Hepatocyte (in vitro differentiated cells): ENCODE data around the gene TMEM238. TPM values are rescaled to one million over a fixed set of nuclear protein-coding genes. Genes with fewer than 3 reads are reported as not detected.
A peak's percentile ranks its signal among the peaks of the same experiment; 100 is the strongest.
"Not testable (repeated sequence)": the region's sequence is repeated elsewhere in the genome, so short reads cannot be mapped to it uniquely, and the experiment has no call there.

Experiments
- DNase-seq: peaks from one replicate; pipeline ENCODE4 v3.0.0-alpha.2; 2016; ENCODE audit warnings: low spot score
- H2AFZ ChIP-seq: fragments of 200-600 bp; sonication (generic); 2 replicates; pipeline ENCODE4 v1.6.0; 2016; ENCODE audit warnings: antibody characterized with exemption, mild to moderate bottlenecking
- H3K27ac ChIP-seq: fragments of 200-600 bp; sonication (generic); 2 replicates; pipeline ENCODE4 v1.5.1; 2016; ENCODE audit warnings: mild to moderate bottlenecking
- H3K27me3 ChIP-seq: fragments of 200-600 bp; sonication (generic); 2 replicates; pipeline ENCODE4 v1.6.1; 2016
- H3K36me3 ChIP-seq: fragments of 200-600 bp; sonication (generic); replicated peaks from 2 replicates; pipeline ENCODE4 v1.5.1; 2016; ENCODE audit warnings: low read depth; ENCODE audit not compliant: insufficient read depth
- H3K4me1 ChIP-seq: fragments of 200-600 bp; sonication (generic); 2 replicates; pipeline ENCODE4 v1.5.1; 2016; ENCODE audit warnings: mild to moderate bottlenecking, moderate library complexity; ENCODE audit not compliant: insufficient read depth
- H3K4me2 ChIP-seq: fragments of 200-600 bp; sonication (generic); 2 replicates; pipeline ENCODE4 v1.6.0; 2016
- H3K4me3 ChIP-seq: fragments of 200-600 bp; sonication (generic); 2 replicates; pipeline ENCODE4 v1.5.1; 2016; ENCODE audit warnings: mild to moderate bottlenecking
- H3K79me2 ChIP-seq: fragments of 200-600 bp; sonication (generic); 2 replicates; pipeline ENCODE4 v1.6.0; 2017; ENCODE audit warnings: mild to moderate bottlenecking
- H3K9me2 ChIP-seq: fragments of 200-600 bp; sonication (generic); replicated peaks from 2 replicates; pipeline ENCODE4 v1.6.0; 2017; ENCODE audit warnings: mild to moderate bottlenecking; ENCODE audit not compliant: insufficient read depth
- H3K9me3 ChIP-seq: fragments of 200-600 bp; sonication (generic); 2 replicates; pipeline ENCODE4 v1.5.1; 2016; ENCODE audit warnings: low read depth, mild to moderate bottlenecking
- H4K20me1 ChIP-seq: fragments of 200-600 bp; sonication (generic); 2 replicates; pipeline ENCODE4 v1.6.0; 2016; ENCODE audit warnings: mild to moderate bottlenecking; ENCODE audit not compliant: insufficient read depth, poor library complexity, severe bottlenecking
- CTCF ChIP-seq: fragments of 200-600 bp; sonication (generic); IDR thresholded peaks from 2 replicates; pipeline ENCODE4 v1.5.1; 2016; ENCODE audit warnings: antibody characterized with exemption, mild to moderate bottlenecking; ENCODE audit not compliant: poor library complexity
- EZH2 ChIP-seq: fragments of 200-600 bp; sonication (generic); IDR thresholded peaks from 2 replicates; pipeline ENCODE4 v1.6.1; 2016; ENCODE audit warnings: antibody characterized with exemption, mild to moderate bottlenecking, borderline replicate concordance
- EZH2phosphoT487 ChIP-seq: fragments of 200-600 bp; sonication (generic); IDR thresholded peaks from one replicate; pipeline ENCODE4 v1.6.1; 2018; ENCODE audit warnings: antibody characterized with exemption, mild to moderate bottlenecking, low read depth, moderate library complexity; ENCODE audit not compliant: unreplicated experiment, severe bottlenecking
- WGBS: methylation state at CpG from one replicate; pipeline ENCODE4 v1.1.6; 2016; ENCODE audit warnings: low lambda C conversion rate; ENCODE audit errors: missing lambda C conversion rate; 5-methylcytosine and 5-hydroxymethylcytosine counted together
- polyA plus RNA-seq: library from polyadenylated mRNA; unstranded; fragments of >200 nt; fragmentation: Nextera tagmentation; extraction: Ambion mirVana; gene quantifications from 2 replicates; pipeline ENCODE4 v1.2.1, GENCODE V29; 2016
- total RNA-seq: library from RNA; depleted of rRNA; stranded (reverse); fragments of >200 nt; gene quantifications from 2 replicates; pipeline ENCODE4 v1.2.3, GENCODE V29; 2014

Gene TMEM238
- total and polyA plus RNA-seq, 2 experiments from 2014 or later, result 9.1 to 29.6 TPM

- TF ChIP-seq EZH2phosphoT487 (no peak), CTCF (peak; percentile 70), EZH2 (no peak)
- no peak overlapping the region for H3K4me2 ChIP-seq
- H3K27me3 ChIP-seq, result no peaks in the 10 kb centered on the region
- no peaks in the 10 kb centered on the region for H4K20me1 ChIP-seq
- peak; percentile 84 for DNase-seq
- H3K79me2 ChIP-seq, result no peaks in the 10 kb centered on the region
- H3K27ac ChIP-seq, result no peak overlapping the region
- no peaks in the 10 kb centered on the region for H3K4me1 ChIP-seq
- no peaks in the 10 kb centered on the region for H3K36me3 ChIP-seq
- no peak overlapping the region for H3K4me3 ChIP-seq
- WGBS, result 19% methylated on average over 7 of the region's 7 CpGs
- H3K9me3 ChIP-seq, result no peaks in the 10 kb centered on the region
- no peak overlapping the region for H2AFZ ChIP-seq
- no peaks in the 10 kb centered on the region for H3K9me2 ChIP-seq
These were observed 34.1 kb upstream of the TMEM238 start for GRCh38 chr19:55418185-55418584.

- DNase-seq, result no peak
- H3K4me2 ChIP-seq, result no peak overlapping the region
- H3K36me3 ChIP-seq, result no peaks in the 10 kb centered on the region
- TF ChIP-seq EZH2phosphoT487, result no peak
- no peak for TF ChIP-seq EZH2
- no peak for TF ChIP-seq CTCF
- peaks cover 5% of the 10 kb centered on the region for H4K20me1 ChIP-seq
- 84% methylated on average over 2 of the region's 2 CpGs for WGBS
- no peaks in the 10 kb centered on the region for H3K9me2 ChIP-seq
- no peaks in the 10 kb centered on the region for H3K27me3 ChIP-seq
- H3K9me3 ChIP-seq, result no peaks in the 10 kb centered on the region
- H2AFZ ChIP-seq, result no peak overlapping the region
- peaks cover 22% of the 10 kb centered on the region for H3K79me2 ChIP-seq
- H3K4me3 ChIP-seq, result no peak overlapping the region
- no peak overlapping the region for H3K27ac ChIP-seq
- H3K4me1 ChIP-seq, result peaks cover 10% of the 10 kb centered on the region
These were observed 26.1 kb upstream of the TMEM238 start for GRCh38 chr19:55410168-55410567.

- H3K36me3 ChIP-seq, H3K4me1 ChIP-seq, H3K27me3 ChIP-seq, H4K20me1 ChIP-seq, H3K4me2 ChIP-seq, DNase-seq, H2AFZ ChIP-seq, H3K9me3 ChIP-seq, H3K4me3 ChIP-seq, H3K27ac ChIP-seq, H3K9me2 ChIP-seq: not testable (repeated sequence)
- 96% methylated on average over 8 of the region's 8 CpGs for WGBS
- peaks cover 28% of the 10 kb centered on the region for H3K79me2 ChIP-seq
These were observed 25.1 kb upstream of the TMEM238 start for GRCh38 chr19:55409179-55409578.

- H3K4me1 ChIP-seq, result peaks cover 10% of the 10 kb centered on the region
- peak overlapping the region; percentile 78 for H2AFZ ChIP-seq
- H3K27me3 ChIP-seq, result no peaks in the 10 kb centered on the region
- H3K9me2 ChIP-seq, result no peaks in the 10 kb centered on the region
- peaks cover 32% of the 10 kb centered on the region for H3K79me2 ChIP-seq
- H3K27ac ChIP-seq, result peak overlapping the region; percentile 95
- H3K4me2 ChIP-seq, result peak overlapping the region; percentile 73
- peak overlapping the region; percentile 2 for H3K4me3 ChIP-seq
- TF ChIP-seq EZH2phosphoT487 (no peak), CTCF (no peak), EZH2 (no peak)
- WGBS, result 70% methylated on average over 9 of the region's 9 CpGs
- no peaks in the 10 kb centered on the region for H3K36me3 ChIP-seq
- peaks cover 5% of the 10 kb centered on the region for H4K20me1 ChIP-seq
- DNase-seq, result no peak
- no peaks in the 10 kb centered on the region for H3K9me3 ChIP-seq
These were observed 24.4 kb upstream of the TMEM238 start for GRCh38 chr19:55408533-55408872.
